Measurements from ENCODE around the gene KIAA0408. TPM values are rescaled to one million over a fixed set of nuclear protein-coding genes. Genes with fewer than 3 reads are reported as not detected.
A peak's percentile ranks its signal among the peaks of the same experiment; 100 is the strongest.

KIAA0408 gene
- total and polyA plus RNA-seq, 2 of the 8 experiments (the other 6 are each of a cell fraction or from before 2014, with no cell fraction given), result 3.3 to 10.8 TPM

- Histone ChIP-seq H3K4ac (replicated peaks; ENCODE audit: insufficient read length, low read depth, low read length) (peak overlapping the region; percentile 25), H3K27ac (ENCODE audit: low read depth, low read length) (peak overlapping the region; percentile 90), H3K9me3 (ENCODE audit: insufficient read depth in 2 of 2, low read depth in 1 of 2, low read length in 1 of 2) (no peaks in the 10 kb centered on the region), H2AK5ac (ENCODE audit: low read depth, low read length) (peak overlapping the region; percentile 69; the same call in 1 of the 2 replicates), H3K56ac (replicated peaks; ENCODE audit: insufficient read length, low read depth, low read length) (peak overlapping the region; percentile 13), H4K20me1 (replicated peaks in 1 of 2; ENCODE audit: control insufficient read depth in 1 of 2, insufficient read depth in 2 of 2, low read length in 2 of 2) (no peaks in the 10 kb centered on the region), H3K79me2 (ENCODE audit: control insufficient read depth in 1 of 2, insufficient read depth in 2 of 2, low read length in 2 of 2) (no peaks in the 10 kb centered on the region), H2BK5ac (ENCODE audit: low read depth, low read length) (peak overlapping the region; percentile 96; the same call in 1 of the 2 replicates), H2BK120ac (replicated peaks; ENCODE audit: low read depth, low read length) (peak overlapping the region; percentile 63), H3K4me1 (replicated peaks in 1 of 4; ENCODE audit: control insufficient read depth in 3 of 4, insufficient read depth in 4 of 4, low read length in 3 of 4) (peaks cover 0 to 31% (median 16%) of the 10 kb centered on the region in 4 experiments), H3K23me2 (ENCODE audit: low read depth, low read length) (no peaks in the 10 kb centered on the region), H4K5ac (ENCODE audit: insufficient read length, low read depth, low read length) (peak overlapping the region; percentile 92), H3K9ac (replicated peaks in 1 of 4; ENCODE audit: extremely low read depth in 1 of 4, low read depth in 3 of 4, low read length in 3 of 4) (0 out of 7 replicates have a peak overlapping the region, but pooled peaks of 1 of the 4 experiments have one; percentile 45), H3K79me1 (ENCODE audit: low read depth, low read length) (no peaks in the 10 kb centered on the region), H2BK20ac (ENCODE audit: low read length) (peak overlapping the region; percentile 77; the same call in 1 of the 2 replicates), H3K4me3 (ENCODE audit: extremely low read depth in 1 of 4, insufficient read depth in 2 of 4, low read depth in 3 of 4, low read length in 4 of 4) (peak overlapping the region in 1 of 4 experiments; percentile 44; a peak in 1 of 8 replicates), H2AFZ (ENCODE audit: low read length) (no peak overlapping the region), H4K91ac (replicated peaks; ENCODE audit: insufficient read length, low read length) (peak overlapping the region; percentile 34), H2BK15ac (ENCODE audit: low read length) (no peak overlapping the region), H3K36me3 (ENCODE audit: control insufficient read depth in 2 of 4, insufficient read depth in 4 of 4, low read length in 3 of 4) (peaks cover 0 to 6% (median 2%) of the 10 kb centered on the region in 4 experiments; a peak in 4 of 8 replicates), H4K8ac (ENCODE audit: extremely low read depth, insufficient read depth, low read length) (no peak overlapping the region), H3K27me3 (replicated peaks in 1 of 4; ENCODE audit: control insufficient read depth in 3 of 4, extremely low read depth in 1 of 4, insufficient read depth in 3 of 4, low read length in 3 of 4) (no peaks in the 10 kb centered on the region), H3K14ac (ENCODE audit: insufficient read length) (no peak overlapping the region), H3K4me2 (ENCODE audit: insufficient read depth in 1 of 2, low read depth in 2 of 2, low read length in 2 of 2) (peak overlapping the region; percentile 62 to 80; a peak in 2 of 4 replicates), H3K18ac (ENCODE audit: extremely low read depth, low read length) (peak overlapping the region; percentile 56), H2BK12ac (ENCODE audit: low read depth, low read length) (peak overlapping the region; percentile 88; the same call in 1 of the 2 replicates), H3K23ac (ENCODE audit: insufficient read length) (no peak overlapping the region)
- TF ChIP-seq TAF7 (optimal IDR thresholded peaks at IDR 0.05; ENCODE audit: borderline replicate concordance, low read depth, low read length) (peak; percentile 23), CREB1 (IDR thresholded peaks at IDR 0.05) (no peak), RNF2 (IDR thresholded peaks at IDR 0.05; ENCODE audit: borderline replicate concordance, low read depth, low read length, missing control alignments, poor library complexity, severe bottlenecking) (no peak), HDAC6 (IDR thresholded peaks at IDR 0.05; ENCODE audit: low read depth, low read length) (no peak)
- no peak for DNase-seq (ENCODE audit: low read depth in 1 of 2, low spot score in 2 of 2)
- POLR2A ChIA-PET (ENCODE audit: partially characterized antibody), result interaction anchor here (0.7 to 3.9 kb wide), 8 partner anchors 8 to 35 kb away, joined by 3 to 34 read pairs (median 6); partner anchors contain the start of gene MTCL3
- 43% methylated on average over 3 of the region's 3 CpGs; no CpG with 5 or more reads in 1 of the 2 experiments for WGBS, 2 experiments (ENCODE audit: extremely low coverage in 1 of 2, insufficient coverage in 1 of 2, insufficient read length in 1 of 2, insufficient replicate concordance in 2 of 2, low coverage in 1 of 2, low lambda C conversion rate in 2 of 2, missing lambda C conversion rate in 1 of 2)
- peak; percentile 48 for FAIRE-seq
- CTCF ChIA-PET (ENCODE audit: partially characterized antibody), result interaction anchor here (0.9 to 4.1 kb wide), 8 partner anchors 10 to 62 kb away, joined by 3 to 31 read pairs (median 4); partner anchors contain the start of gene MTCL3
Observed at GRCh38 chr6:127484212-127484863, 25.1 kb upstream of the KIAA0408 start.

Measured in H1 (cell line).